ENCODE measurements around the gene RCSD1.

DNA sequence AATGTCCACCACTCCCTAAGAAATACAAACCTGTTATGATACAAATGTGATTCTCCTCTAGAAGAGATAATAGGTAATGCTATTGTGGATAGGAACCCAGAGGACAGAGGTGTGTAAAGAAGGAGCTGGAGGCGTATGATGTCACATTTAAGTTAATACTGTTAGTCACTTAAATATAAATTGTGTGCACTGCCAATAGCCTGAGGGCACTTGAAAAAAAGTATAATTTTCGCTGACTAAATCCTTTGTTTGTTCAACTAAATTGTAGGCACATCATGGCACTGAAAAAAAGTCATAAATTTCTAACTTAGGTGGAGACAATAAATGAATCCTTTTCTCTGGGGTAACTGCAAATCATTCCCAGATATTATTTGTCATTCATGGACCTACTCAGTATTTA, 4.4 kb downstream of the RCSD1 start:
- TF ChIP-seq, protein P1, sequence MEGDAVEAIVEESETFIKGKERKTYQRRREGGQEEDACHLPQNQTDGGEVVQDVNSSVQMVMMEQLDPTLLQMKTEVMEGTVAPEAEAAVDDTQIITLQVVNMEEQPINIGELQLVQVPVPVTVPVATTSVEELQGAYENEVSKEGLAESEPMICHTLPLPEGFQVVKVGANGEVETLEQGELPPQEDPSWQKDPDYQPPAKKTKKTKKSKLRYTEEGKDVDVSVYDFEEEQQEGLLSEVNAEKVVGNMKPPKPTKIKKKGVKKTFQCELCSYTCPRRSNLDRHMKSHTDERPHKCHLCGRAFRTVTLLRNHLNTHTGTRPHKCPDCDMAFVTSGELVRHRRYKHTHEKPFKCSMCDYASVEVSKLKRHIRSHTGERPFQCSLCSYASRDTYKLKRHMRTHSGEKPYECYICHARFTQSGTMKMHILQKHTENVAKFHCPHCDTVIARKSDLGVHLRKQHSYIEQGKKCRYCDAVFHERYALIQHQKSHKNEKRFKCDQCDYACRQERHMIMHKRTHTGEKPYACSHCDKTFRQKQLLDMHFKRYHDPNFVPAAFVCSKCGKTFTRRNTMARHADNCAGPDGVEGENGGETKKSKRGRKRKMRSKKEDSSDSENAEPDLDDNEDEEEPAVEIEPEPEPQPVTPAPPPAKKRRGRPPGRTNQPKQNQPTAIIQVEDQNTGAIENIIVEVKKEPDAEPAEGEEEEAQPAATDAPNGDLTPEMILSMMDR (IDR thresholded peaks at IDR 0.05; ENCODE audit: insufficient read depth, low read depth, low read length), result no peak
- no peak for TF ChIP-seq EZH2 (IDR thresholded peaks at IDR 0.05; ENCODE audit: insufficient read depth, low read length)

All from astrocyte (in vitro differentiated cells and primary cell).